B cell (primary cell): Measurements from ENCODE around the gene NDUFAF2. TPM values are rescaled to one million over a fixed set of nuclear protein-coding genes. Genes with fewer than 3 reads are reported as not detected.

Experiments used
- ATAC-seq: fragments of 200-7000 bp; cut with Tn5 transposase; one replicate; pipeline ENCODE4 v1.10.0; 2021; ENCODE audit warnings: low read depth, mild to moderate bottlenecking, moderate number of reproducible peaks, moderate library complexity
- CTCF ChIA-PET: fragments of 350-600 bp; sonication (Branson Sonifier 250); formaldehyde crosslinking; loops from one replicate; lab custom pipeline; 2021; ENCODE audit warnings: antibody characterized with exemption, inconsistent platforms; lab: Charles Lee
- POLR2A ChIA-PET: fragments of 350-600 bp; sonication (Branson Sonifier 250); formaldehyde crosslinking; loops from one replicate; lab custom pipeline; 2021; ENCODE audit warnings: antibody characterized with exemption; lab: Charles Lee
- DNase-seq: peaks from one replicate; pipeline ENCODE4 v3.0.0; 2013
- H2AFZ ChIP-seq: 2 replicates; pipeline ENCODE4 v1.6.1; 2012; ENCODE audit warnings: mild to moderate bottlenecking, low read depth, low read length; ENCODE audit not compliant: insufficient read depth, poor library complexity, severe bottlenecking
- H3K27ac ChIP-seq, 2 donors: 1 replicate in 1 of 2; 2 replicates in 1 of 2; pipeline ENCODE4 v1.5.1; 2012 to 2013; ENCODE audit warnings: low read length in 2 of 2, mild to moderate bottlenecking in 2 of 2, moderate library complexity in 1 of 2
- H3K27me3 ChIP-seq, 4 experiments: fragments of 200-600 bp in 1 of 4; sonication (generic) in 1 of 4; replicated peaks in 1 of 4; 1 replicate in 2 of 4; 2 replicates in 2 of 4; pipeline versions ENCODE4 v1.6.1 to v1.7.0; 2013 to 2016; ENCODE audit warnings: low read length in 3 of 4, mild to moderate bottlenecking in 2 of 4, mixed read lengths in 1 of 4, moderate library complexity in 1 of 4; ENCODE audit not compliant: insufficient read depth in 4 of 4, control insufficient read depth in 3 of 4; ENCODE audit errors: control extremely low read depth in 1 of 4
- H3K36me3 ChIP-seq, 2 experiments: replicated peaks in 1 of 2; 1 replicate in 1 of 2; 2 replicates in 1 of 2; pipeline versions ENCODE4 v1.6.1 to v1.7.1; 2013; ENCODE audit warnings: low read length in 1 of 2; ENCODE audit not compliant: insufficient read depth in 2 of 2, control insufficient read depth in 1 of 2; ENCODE audit errors: control extremely low read depth in 1 of 2, extremely low read depth in 1 of 2
- H3K4me1 ChIP-seq, 2 donors: fragments of 200-600 bp in 1 of 2; sonication (generic) in 1 of 2; 1 replicate in 1 of 2; 2 replicates in 1 of 2; pipeline versions ENCODE4 v1.5.1 to v1.6.1; 2013 to 2017; ENCODE audit warnings: low read length in 2 of 2; ENCODE audit not compliant: control insufficient read depth in 2 of 2, insufficient read depth in 2 of 2
- H3K4me2 ChIP-seq: replicated peaks from 2 replicates; pipeline ENCODE3; 2012; ENCODE audit warnings: mild to moderate bottlenecking, low read depth, low read length; ENCODE audit not compliant: poor library complexity, severe bottlenecking
- H3K4me3 ChIP-seq, 5 experiments: fragments of 200-600 bp in 1 of 5; sonication (generic) in 1 of 5; 1 replicate in 3 of 5; 2 replicates in 2 of 5; pipeline versions ENCODE4 v1.5.1 to v1.7.0; 2011 to 2016; ENCODE audit warnings: low read length in 4 of 5, mild to moderate bottlenecking in 4 of 5, low read depth in 2 of 5, control low read depth in 1 of 5, moderate library complexity in 1 of 5; ENCODE audit not compliant: insufficient read depth in 1 of 5; ENCODE audit errors: control extremely low read depth in 1 of 5, extremely low read depth in 1 of 5
- H3K79me2 ChIP-seq: fragments of 200-600 bp; sonication (generic); one replicate; pipeline ENCODE4 v1.6.0; 2016; ENCODE audit warnings: low read length; ENCODE audit not compliant: control insufficient read depth, insufficient read depth
- H3K9ac ChIP-seq: fragments of 200-600 bp; sonication (generic); 2 replicates; pipeline ENCODE4 v1.6.1; 2017; ENCODE audit warnings: mild to moderate bottlenecking, low read length, moderate library complexity
- H3K9me3 ChIP-seq, 3 donors: one replicate each; pipeline versions ENCODE4 v1.6.1 to v1.7.1; 2013; ENCODE audit warnings: low read length in 2 of 3; ENCODE audit not compliant: control insufficient read depth in 2 of 3, insufficient read depth in 1 of 3; ENCODE audit errors: control extremely low read depth in 1 of 3
- H4K20me1 ChIP-seq: 2 replicates; pipeline ENCODE4 v1.6.0; 2012; ENCODE audit warnings: mild to moderate bottlenecking, low read length; ENCODE audit not compliant: insufficient read depth, control insufficient read depth, poor library complexity, severe bottlenecking
- H3K27ac Mint-ChIP-seq: one replicate; pipeline ENCODE4 v1.8.0; 2021; ENCODE audit warnings: mixed read lengths
- H3K27me3 Mint-ChIP-seq: one replicate; pipeline ENCODE4 v1.8.0; 2021; ENCODE audit warnings: mixed read lengths
- H3K4me1 Mint-ChIP-seq: one replicate; pipeline ENCODE4 v1.8.0; 2021; ENCODE audit warnings: mixed read lengths
- H3K4me3 Mint-ChIP-seq: one replicate; pipeline ENCODE4 v1.8.0; 2021; ENCODE audit warnings: mixed read lengths
- H3K9me3 Mint-ChIP-seq: one replicate; pipeline ENCODE4 v1.8.0; 2022; ENCODE audit warnings: mixed read lengths; ENCODE audit not compliant: insufficient read depth
- EZH2 ChIP-seq: IDR thresholded peaks from 2 replicates; pipeline ENCODE4 v1.6.1; 2012; ENCODE audit warnings: borderline replicate concordance, low read depth, mild to moderate bottlenecking, moderate library complexity, low read length; ENCODE audit not compliant: insufficient read depth, poor library complexity, severe bottlenecking
- WGBS: methylation state at CpG from one replicate; pipeline ENCODE4 v1.1.5; 2013; ENCODE audit warnings: missing lambda C conversion rate; ENCODE audit not compliant: insufficient coverage; 5-methylcytosine and 5-hydroxymethylcytosine counted together
- intact Hi-C: fragments of 100-400 bp; cut with micrococcal nuclease; formaldehyde crosslinking; loops from one replicate; pipeline ENCODE4 v1.10.0; 2022
- polyA plus RNA-seq: library from polyadenylated mRNA; depleted of rRNA; stranded (reverse); fragments of >200 nt; gene quantifications from 2 replicates; pipeline ENCODE4 v1.2.3, GENCODE V29; 2012
- total RNA-seq, 2 donors: library from RNA; stranded (reverse); fragments of 120-200 nt in 1 of 2; gene quantifications; 1 replicate in 1 of 2; 2 replicates in 1 of 2; pipeline versions ENCODE4 v1.2.3 to v1.2.4, GENCODE V29; 2013 to 2022
- TF ChIP-seq, protein P1 (sequence below): fragments of 200-600 bp; IDR thresholded peaks from one replicate; pipeline ENCODE4 v1.8.0; 2022; ENCODE audit warnings: antibody characterized with exemption, mild to moderate bottlenecking

NDUFAF2 gene
- total and polyA plus RNA-seq, 2 donors (not counting 1 experiment from before 2014, with no cell fraction given), result 6.3 to 9.7 TPM

DNA sequence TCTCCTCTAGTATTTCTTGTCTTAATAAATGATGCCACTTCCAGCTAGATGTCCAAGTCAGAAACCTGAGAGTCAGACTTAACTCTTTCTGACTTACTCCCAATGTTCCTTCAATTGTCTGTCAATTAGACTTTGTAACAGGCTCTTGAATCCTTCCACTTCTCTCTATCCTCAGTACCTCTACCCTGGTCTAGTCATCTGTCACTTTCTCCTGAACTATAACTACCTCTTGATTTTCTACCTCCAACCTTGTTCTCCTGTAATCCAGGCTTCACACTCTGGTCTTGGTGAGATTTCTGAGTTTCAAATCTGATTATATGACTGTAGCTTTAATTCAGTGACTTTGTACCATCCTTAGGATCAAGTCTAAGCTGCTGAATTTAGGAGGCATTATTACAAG is 64.9 kb downstream of the NDUFAF2 start:
- no peaks in the 10 kb centered on the region for H3K4me1 Mint-ChIP-seq
- H3K27ac Mint-ChIP-seq, result no peak overlapping the region
- no peaks in the 10 kb centered on the region for H3K27me3 Mint-ChIP-seq
- intact Hi-C loops, result no loop called here
- CTCF ChIA-PET, result no interaction called here
- Histone ChIP-seq H3K27ac (no peak overlapping the region), H3K9ac (no peak overlapping the region), H4K20me1 (no peaks in the 10 kb centered on the region), H3K4me1 (no peaks in the 10 kb centered on the region), H3K9me3 (no peaks in the 10 kb centered on the region), H3K4me3 (no peak overlapping the region), H3K4me2 (no peak overlapping the region), H3K27me3 (no peaks in the 10 kb centered on the region), H3K79me2 (no peaks in the 10 kb centered on the region), H3K36me3 (no peaks in the 10 kb centered on the region), H2AFZ (no peak overlapping the region)
- no peak for ATAC-seq
- no peak overlapping the region for H3K4me3 Mint-ChIP-seq
- DNase-seq, result no peak
- no peaks in the 10 kb centered on the region for H3K9me3 Mint-ChIP-seq
- TF ChIP-seq, protein P1, sequence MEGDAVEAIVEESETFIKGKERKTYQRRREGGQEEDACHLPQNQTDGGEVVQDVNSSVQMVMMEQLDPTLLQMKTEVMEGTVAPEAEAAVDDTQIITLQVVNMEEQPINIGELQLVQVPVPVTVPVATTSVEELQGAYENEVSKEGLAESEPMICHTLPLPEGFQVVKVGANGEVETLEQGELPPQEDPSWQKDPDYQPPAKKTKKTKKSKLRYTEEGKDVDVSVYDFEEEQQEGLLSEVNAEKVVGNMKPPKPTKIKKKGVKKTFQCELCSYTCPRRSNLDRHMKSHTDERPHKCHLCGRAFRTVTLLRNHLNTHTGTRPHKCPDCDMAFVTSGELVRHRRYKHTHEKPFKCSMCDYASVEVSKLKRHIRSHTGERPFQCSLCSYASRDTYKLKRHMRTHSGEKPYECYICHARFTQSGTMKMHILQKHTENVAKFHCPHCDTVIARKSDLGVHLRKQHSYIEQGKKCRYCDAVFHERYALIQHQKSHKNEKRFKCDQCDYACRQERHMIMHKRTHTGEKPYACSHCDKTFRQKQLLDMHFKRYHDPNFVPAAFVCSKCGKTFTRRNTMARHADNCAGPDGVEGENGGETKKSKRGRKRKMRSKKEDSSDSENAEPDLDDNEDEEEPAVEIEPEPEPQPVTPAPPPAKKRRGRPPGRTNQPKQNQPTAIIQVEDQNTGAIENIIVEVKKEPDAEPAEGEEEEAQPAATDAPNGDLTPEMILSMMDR, result no peak
- no peak for TF ChIP-seq EZH2
- POLR2A ChIA-PET, result no interaction called here

DNA sequence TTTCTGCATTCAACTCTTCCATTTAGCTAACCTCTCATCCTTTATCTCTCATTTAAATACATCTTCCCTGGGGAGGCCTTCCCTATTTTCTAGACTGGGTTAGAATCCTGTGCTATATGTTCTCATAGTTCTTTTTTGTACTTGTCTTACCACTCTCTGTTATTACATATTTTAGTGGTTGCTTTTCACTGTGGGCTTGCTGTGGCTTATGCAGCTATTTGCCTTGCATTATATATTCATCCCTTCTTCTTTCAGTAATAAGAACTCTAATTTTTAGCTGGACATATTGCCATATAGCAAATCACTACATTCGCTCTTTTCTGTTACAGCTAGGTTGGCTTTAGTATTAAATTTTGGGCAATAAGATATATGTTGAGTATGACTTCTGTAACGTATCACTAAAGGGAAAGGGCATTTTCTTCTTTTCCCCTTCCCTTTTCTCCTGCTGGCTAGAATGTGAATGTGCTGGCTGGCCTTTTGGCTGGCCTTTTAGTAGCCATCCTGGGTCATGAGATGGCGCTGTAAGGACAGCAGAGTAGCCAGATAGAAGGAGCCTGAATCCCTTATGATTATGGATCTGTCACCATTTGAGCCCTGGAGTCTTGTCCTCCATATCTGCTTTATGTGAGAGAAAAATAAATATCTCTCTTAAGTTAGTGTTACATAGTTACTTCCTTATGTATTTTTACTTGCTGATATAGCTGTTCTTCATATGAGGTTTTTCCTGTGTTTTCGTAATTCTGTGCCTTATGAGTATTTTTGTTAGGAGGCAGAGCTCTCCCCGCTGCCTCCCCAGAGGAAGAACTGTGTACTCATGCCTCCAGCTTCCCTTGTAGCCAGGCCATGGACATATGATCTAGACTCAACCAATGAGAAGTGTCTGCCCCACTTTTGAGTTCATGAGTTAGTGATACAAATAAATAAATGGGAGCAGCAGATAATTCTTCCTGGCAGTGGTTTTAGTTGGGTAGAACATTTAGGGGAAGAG is 65.8 kb downstream of the NDUFAF2 start:
- ChIA-PET POLR2A (no interaction called here), CTCF (no interaction called here)
- intact Hi-C loops, result no loop called here

More for the DNA sequence above, 65.8 kb downstream of the NDUFAF2 start:
- Histone ChIP-seq H4K20me1 (no peaks in the 10 kb centered on the region), H3K36me3 (no peaks in the 10 kb centered on the region), H3K4me3 (no peak overlapping the region), H3K4me2 (no peak overlapping the region), H3K4me1 (no peaks in the 10 kb centered on the region), H2AFZ (no peak overlapping the region), H3K9ac (no peak overlapping the region), H3K9me3 (no peaks in the 10 kb centered on the region), H3K79me2 (no peaks in the 10 kb centered on the region), H3K27ac (no peak overlapping the region), H3K27me3 (no peaks in the 10 kb centered on the region)
- Mint-ChIP-seq H3K4me3 (no peak overlapping the region), H3K9me3 (no peaks in the 10 kb centered on the region), H3K27me3 (no peaks in the 10 kb centered on the region), H3K4me1 (no peaks in the 10 kb centered on the region), H3K27ac (no peak overlapping the region)
- 100% methylated on average over 1 of the region's 5 CpGs for WGBS
- DNase-seq (no peak), ATAC-seq (no peak)
- no peak for TF ChIP-seq EZH2
